ENCODE measurements around the gene WDR53.
"Not testable (repeated sequence)": the region's sequence is repeated elsewhere in the genome, so short reads cannot be mapped to it uniquely, and the experiment has no call there.

WDR53 gene

GRCh38 chr3:196524527-196524926 lies 43.8 kb downstream of the WDR53 start:
- H3K4me1 Mint-ChIP-seq (ENCODE audit: low read depth in 2 of 2), result peaks cover 0 to 2% of the 10 kb centered on the region in 2 donors
- H3K36me3 Mint-ChIP-seq (ENCODE audit: insufficient read depth), result no peaks in the 10 kb centered on the region
- H3K27ac Mint-ChIP-seq, result no peak overlapping the region
- H3K4me3 Mint-ChIP-seq, result no peak overlapping the region
- H3K9me3 Mint-ChIP-seq, result peaks cover 0 to 10% of the 10 kb centered on the region in 2 donors
- DNase-seq (no peak), ATAC-seq (replicated peaks) (no peak)
- no peaks in the 10 kb centered on the region for H3K27me3 Mint-ChIP-seq

GRCh38 chr3:196523841-196524240 lies 44.5 kb downstream of the WDR53 start:
- no peak overlapping the region for H3K4me3 Mint-ChIP-seq
- ATAC-seq (replicated peaks) (no peak), DNase-seq (no peak)
- no peaks in the 10 kb centered on the region for H3K36me3 Mint-ChIP-seq (ENCODE audit: insufficient read depth)
- no peak overlapping the region for H3K27ac Mint-ChIP-seq
- H3K9me3 Mint-ChIP-seq, result peaks cover 0 to 10% of the 10 kb centered on the region in 2 donors
- H3K27me3 Mint-ChIP-seq, result no peaks in the 10 kb centered on the region
- peaks cover 0 to under 1% of the 10 kb centered on the region in 2 donors for H3K4me1 Mint-ChIP-seq (ENCODE audit: low read depth in 2 of 2)

- H3K9me3 Mint-ChIP-seq, H3K27ac Mint-ChIP-seq: not testable (repeated sequence)
Measured at GRCh38 chr3:196521291-196521690, 47.1 kb downstream of the WDR53 start.

GRCh38 chr3:196519718-196520082 lies 48.7 kb downstream of the WDR53 start:
- H3K27ac Mint-ChIP-seq, result no peak overlapping the region
- peaks cover 10 to 18% of the 10 kb centered on the region in 2 donors for H3K27me3 Mint-ChIP-seq
- DNase-seq, result no peak
- no peak overlapping the region for H3K4me3 Mint-ChIP-seq
- peaks cover 0 to 10% of the 10 kb centered on the region in 2 donors for H3K9me3 Mint-ChIP-seq
- ATAC-seq (replicated peaks), result no peak
- no peaks in the 10 kb centered on the region for H3K36me3 Mint-ChIP-seq (ENCODE audit: insufficient read depth)
- H3K4me1 Mint-ChIP-seq (ENCODE audit: low read depth in 2 of 2), result no peaks in the 10 kb centered on the region

More at GRCh38 chr3:196521291-196521690, 47.1 kb downstream of the WDR53 start:
- DNase-seq; H3K4me1 Mint-ChIP-seq (ENCODE audit: low read depth in 2 of 2); H3K27me3 Mint-ChIP-seq; H3K4me3 Mint-ChIP-seq; ATAC-seq (replicated peaks); H3K36me3 Mint-ChIP-seq (ENCODE audit: insufficient read depth): not testable (repeated sequence)

- Mint-ChIP-seq H3K4me3 (no peak overlapping the region), H3K9me3 (peaks cover 0 to 10% of the 10 kb centered on the region in 2 donors), H3K36me3 (ENCODE audit: insufficient read depth) (no peaks in the 10 kb centered on the region), H3K27ac (no peak overlapping the region), H3K4me1 (ENCODE audit: low read depth in 2 of 2) (no peaks in the 10 kb centered on the region), H3K27me3 (peaks cover 10 to 18% of the 10 kb centered on the region in 2 donors)
- peak; percentile 72 for ATAC-seq (replicated peaks)
- DNase-seq, result peak; percentile 52 to 70 (median 59)
Measured at GRCh38 chr3:196518966-196519717, 49.2 kb downstream of the WDR53 start.

GRCh38 chr3:196517919-196518318 lies 50.4 kb downstream of the WDR53 start:
- no peak overlapping the region for H3K27ac Mint-ChIP-seq
- ATAC-seq (replicated peaks) (no peak), DNase-seq (no peak)
- H3K36me3 Mint-ChIP-seq (ENCODE audit: insufficient read depth), result no peaks in the 10 kb centered on the region
- H3K9me3 Mint-ChIP-seq, result peaks cover 0 to 10% of the 10 kb centered on the region in 2 donors
- H3K4me3 Mint-ChIP-seq, result no peak overlapping the region
- no peaks in the 10 kb centered on the region for H3K4me1 Mint-ChIP-seq (ENCODE audit: low read depth in 2 of 2)
- peaks cover 10 to 18% of the 10 kb centered on the region in 2 donors for H3K27me3 Mint-ChIP-seq

GRCh38 chr3:196517162-196517800 lies 51.1 kb downstream of the WDR53 start:
- no peak overlapping the region for H3K27ac Mint-ChIP-seq
- ATAC-seq (replicated peaks) (no peak), DNase-seq (no peak)
- H3K27me3 Mint-ChIP-seq, result peaks cover 11 to 18% of the 10 kb centered on the region in 2 donors
- H3K36me3 Mint-ChIP-seq (ENCODE audit: insufficient read depth), result peaks cover 2% of the 10 kb centered on the region
- H3K4me1 Mint-ChIP-seq (ENCODE audit: low read depth in 2 of 2), result no peaks in the 10 kb centered on the region
- no peak overlapping the region for H3K4me3 Mint-ChIP-seq
- H3K9me3 Mint-ChIP-seq, result peaks cover 0 to 10% of the 10 kb centered on the region in 2 donors

GRCh38 chr3:196514913-196515621 lies 53.3 kb downstream of the WDR53 start, which contains the start of gene SMCO1:
Gene SMCO1, minus strand, starts transcription at chr3:196515346. Its CDS starts 137 bp downstream, at chr3:196515209.
- Mint-ChIP-seq H3K27me3 (peaks cover 17 to 23% of the 10 kb centered on the region in 2 donors), H3K4me1 (ENCODE audit: low read depth in 2 of 2) (peaks cover 0 to 5% of the 10 kb centered on the region in 2 donors), H3K4me3 (no peak within 1 kb of the TSS), H3K27ac (no peak within 1 kb of the TSS), H3K36me3 (ENCODE audit: insufficient read depth) (peaks cover 3% of the 10 kb centered on the region), H3K9me3 (no peaks in the 10 kb centered on the region)
- no peak for ATAC-seq (replicated peaks)
- DNase-seq, result no peak

GRCh38 chr3:196514350-196514716 lies 54.0 kb downstream of the WDR53 start:
- Mint-ChIP-seq H3K4me3 (no peak overlapping the region), H3K9me3 (no peaks in the 10 kb centered on the region), H3K36me3 (ENCODE audit: insufficient read depth) (peaks cover 3% of the 10 kb centered on the region), H3K4me1 (ENCODE audit: low read depth in 2 of 2) (peaks cover 0 to 5% of the 10 kb centered on the region in 2 donors), H3K27ac (no peak overlapping the region), H3K27me3 (peaks cover 17 to 23% of the 10 kb centered on the region in 2 donors)
- DNase-seq (no peak), ATAC-seq (replicated peaks) (no peak)

GRCh38 chr3:196513697-196514349 lies 54.5 kb downstream of the WDR53 start:
- Mint-ChIP-seq H3K4me3 (no peak overlapping the region), H3K27ac (no peak overlapping the region), H3K9me3 (no peaks in the 10 kb centered on the region), H3K36me3 (ENCODE audit: insufficient read depth) (peaks cover 3% of the 10 kb centered on the region), H3K4me1 (ENCODE audit: low read depth in 2 of 2) (peaks cover 0 to 5% of the 10 kb centered on the region in 2 donors), H3K27me3 (peaks cover 17 to 23% of the 10 kb centered on the region in 2 donors)
- DNase-seq (no peak), ATAC-seq (replicated peaks) (no peak)

GRCh38 chr3:196511646-196512425 lies 56.5 kb downstream of the WDR53 start:
- not testable (repeated sequence) for H3K27ac Mint-ChIP-seq; H3K4me3 Mint-ChIP-seq; H3K36me3 Mint-ChIP-seq (ENCODE audit: insufficient read depth); H3K4me1 Mint-ChIP-seq (ENCODE audit: low read depth in 2 of 2); DNase-seq; H3K9me3 Mint-ChIP-seq
- ATAC-seq (replicated peaks), result peak; percentile 41
- peaks cover 17 to 23% of the 10 kb centered on the region in 2 donors for H3K27me3 Mint-ChIP-seq

- not testable (repeated sequence) for H3K9me3 Mint-ChIP-seq; H3K4me3 Mint-ChIP-seq; H3K27ac Mint-ChIP-seq; H3K4me1 Mint-ChIP-seq (ENCODE audit: low read depth in 2 of 2); DNase-seq; H3K36me3 Mint-ChIP-seq (ENCODE audit: insufficient read depth); ATAC-seq (replicated peaks)
- peaks cover 13 to 19% of the 10 kb centered on the region in 2 donors for H3K27me3 Mint-ChIP-seq
Measured at GRCh38 chr3:196511108-196511507, 57.2 kb downstream of the WDR53 start.
